Measurements from ENCODE around the gene GABRP. TPM values are rescaled to one million over a fixed set of nuclear protein-coding genes. Genes with fewer than 3 reads are reported as not detected.

GABRP gene
- total and polyA plus RNA-seq, 2 experiments from 2014 or later = 3.6 to 6.3 TPM

DNA sequence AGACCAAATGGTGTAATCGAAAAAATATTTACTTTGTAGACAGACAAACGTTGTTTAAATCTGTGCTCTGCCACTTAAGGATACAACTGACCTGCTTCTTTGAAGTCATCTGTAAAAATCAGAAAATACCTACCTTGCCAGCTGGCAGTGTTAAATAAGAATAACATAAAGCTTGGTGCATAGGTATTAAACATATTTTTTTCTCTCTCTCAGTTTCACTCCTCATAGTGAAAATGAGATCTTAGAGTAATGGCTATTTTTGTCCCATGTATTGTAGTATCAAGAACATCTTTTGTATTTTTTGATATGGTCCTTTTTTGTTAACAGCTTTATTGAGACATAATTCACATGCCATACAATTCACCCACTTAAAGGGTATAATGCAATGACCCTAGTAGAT lies 60.3 kb downstream of the GABRP start:
- Mint-ChIP-seq H3K4me1 (no peaks in the 10 kb centered on the region), H3K9me3 (no peaks in the 10 kb centered on the region), H3K4me3 (no peak overlapping the region), H3K36me3 (ENCODE audit: low read depth) (no peaks in the 10 kb centered on the region), H3K27me3 (ENCODE audit: insufficient read depth, low read depth, poor library complexity) (peaks cover under 1% of the 10 kb centered on the region), H3K27ac (no peak overlapping the region)
- Histone ChIP-seq H3K4me2 (no peak overlapping the region), H3K9me2 (ENCODE audit: insufficient read depth) (no peaks in the 10 kb centered on the region), H3K27ac (ENCODE audit: low read depth) (no peak overlapping the region), H3F3A (replicated peaks; ENCODE audit: low read depth) (no peaks in the 10 kb centered on the region), H4K20me1 (replicated peaks; ENCODE audit: insufficient read depth) (no peaks in the 10 kb centered on the region), H3K4me1 (ENCODE audit: insufficient read depth) (no peaks in the 10 kb centered on the region), H3K4me3 (no peak overlapping the region), H2AFZ (no peak overlapping the region), H3K36me3 (ENCODE audit: insufficient read depth) (no peaks in the 10 kb centered on the region), H3K27me3 (ENCODE audit: insufficient read depth) (no peaks in the 10 kb centered on the region), H3K79me2 (replicated peaks; ENCODE audit: insufficient read depth) (no peaks in the 10 kb centered on the region)
- TF ChIP-seq, protein P1, sequence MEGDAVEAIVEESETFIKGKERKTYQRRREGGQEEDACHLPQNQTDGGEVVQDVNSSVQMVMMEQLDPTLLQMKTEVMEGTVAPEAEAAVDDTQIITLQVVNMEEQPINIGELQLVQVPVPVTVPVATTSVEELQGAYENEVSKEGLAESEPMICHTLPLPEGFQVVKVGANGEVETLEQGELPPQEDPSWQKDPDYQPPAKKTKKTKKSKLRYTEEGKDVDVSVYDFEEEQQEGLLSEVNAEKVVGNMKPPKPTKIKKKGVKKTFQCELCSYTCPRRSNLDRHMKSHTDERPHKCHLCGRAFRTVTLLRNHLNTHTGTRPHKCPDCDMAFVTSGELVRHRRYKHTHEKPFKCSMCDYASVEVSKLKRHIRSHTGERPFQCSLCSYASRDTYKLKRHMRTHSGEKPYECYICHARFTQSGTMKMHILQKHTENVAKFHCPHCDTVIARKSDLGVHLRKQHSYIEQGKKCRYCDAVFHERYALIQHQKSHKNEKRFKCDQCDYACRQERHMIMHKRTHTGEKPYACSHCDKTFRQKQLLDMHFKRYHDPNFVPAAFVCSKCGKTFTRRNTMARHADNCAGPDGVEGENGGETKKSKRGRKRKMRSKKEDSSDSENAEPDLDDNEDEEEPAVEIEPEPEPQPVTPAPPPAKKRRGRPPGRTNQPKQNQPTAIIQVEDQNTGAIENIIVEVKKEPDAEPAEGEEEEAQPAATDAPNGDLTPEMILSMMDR (conservative IDR thresholded peaks at IDR 0.05; ENCODE audit: low read depth in 2 of 2) = no peak
- TF ChIP-seq CREB1 (CRISPR knock-in tag; IDR thresholded peaks at IDR 0.05; ENCODE audit: low read depth) (no peak), NANOG (IDR thresholded peaks at IDR 0.05; ENCODE audit: borderline replicate concordance) (no peak), REST (IDR thresholded peaks at IDR 0.05; ENCODE audit: unreplicated experiment) (no peak), ZNF114 (CRISPR knock-in tag; IDR thresholded peaks at IDR 0.05) (no peak), ZNF331 (CRISPR knock-in tag; IDR thresholded peaks at IDR 0.05; ENCODE audit: low read depth) (no peak), STAT1 (IDR thresholded peaks at IDR 0.05; ENCODE audit: unreplicated experiment) (no peak), EZH2 (IDR thresholded peaks at IDR 0.05; ENCODE audit: low read depth, unreplicated experiment) (no peak), EZH2phosphoT487 (IDR thresholded peaks at IDR 0.05; ENCODE audit: unreplicated experiment) (no peak), ZNF462 (CRISPR knock-in tag; IDR thresholded peaks at IDR 0.05) (no peak)
- no peak for ATAC-seq
- no peak for DNase-seq (ENCODE audit: low spot score)

Data from GM23338 (cell line).